ENCODE data around the gene NTRK2. TPM values are rescaled to one million over a fixed set of nuclear protein-coding genes. Genes with fewer than 3 reads are reported as not detected.

NTRK2 gene
- polyA plus RNA-seq, 1 donor, result 1.2 TPM

- no peaks in the 10 kb centered on the region for H3K4me1 ChIP-seq (ENCODE audit: control insufficient read depth, insufficient read depth, low read length)
- no CpG with 5 or more reads among the region's 8 CpGs for whole genome bisulfite sequencing (ENCODE audit: insufficient coverage, low lambda C conversion rate)
- no peak overlapping the region for H3K27ac ChIP-seq (ENCODE audit: low read length)
- DNase-seq, result no peak
- H3K27me3 ChIP-seq (ENCODE audit: control insufficient read depth, insufficient read depth, low read length), result no peaks in the 10 kb centered on the region
- H3K9me3 ChIP-seq (ENCODE audit: control insufficient read depth, low read depth, low read length), result no peaks in the 10 kb centered on the region
- H3K36me3 ChIP-seq (ENCODE audit: control insufficient read depth, insufficient read depth, low read length), result no peaks in the 10 kb centered on the region
- H3K4me3 ChIP-seq (ENCODE audit: low read length), result no peak overlapping the region
Observed at GRCh38 chr9:84829471-84829870, 159.9 kb downstream of the NTRK2 start.

- WGBS (ENCODE audit: insufficient coverage, low lambda C conversion rate), result 100% methylated on average over 1 of the region's 6 CpGs
- no peak overlapping the region for H3K27ac ChIP-seq (ENCODE audit: low read length)
- H3K4me1 ChIP-seq (ENCODE audit: control insufficient read depth, insufficient read depth, low read length), result no peaks in the 10 kb centered on the region
Observed at GRCh38 chr9:84829997-84830696, 160.6 kb downstream of the NTRK2 start.

DNA sequence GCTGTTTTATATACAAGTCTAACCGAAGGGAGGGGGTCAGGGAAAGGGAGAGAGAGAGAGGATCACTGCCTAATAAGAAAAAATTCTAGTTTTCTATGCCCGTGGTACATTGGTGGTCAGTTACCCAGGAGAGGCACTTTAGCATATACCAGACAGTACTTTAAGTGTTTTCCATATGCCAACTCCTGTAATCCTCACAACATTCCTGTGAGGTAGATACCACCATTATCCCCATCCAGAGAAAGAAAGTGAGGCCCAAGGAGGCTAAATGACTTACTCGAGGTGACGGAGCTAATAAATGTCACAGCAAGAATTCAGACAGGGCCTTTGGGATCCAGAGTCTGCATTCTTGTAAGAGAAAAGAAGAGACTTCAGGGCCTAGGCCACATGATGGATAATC is 161.8 kb downstream of the NTRK2 start:
- DNase-seq, result no peak
- Histone ChIP-seq H3K4me1 (ENCODE audit: control insufficient read depth, insufficient read depth, low read length) (no peaks in the 10 kb centered on the region), H3K27me3 (ENCODE audit: control insufficient read depth, insufficient read depth, low read length) (no peaks in the 10 kb centered on the region), H3K9me3 (ENCODE audit: control insufficient read depth, low read depth, low read length) (no peaks in the 10 kb centered on the region), H3K27ac (ENCODE audit: low read length) (no peak overlapping the region), H3K4me3 (ENCODE audit: low read length) (no peak overlapping the region), H3K36me3 (ENCODE audit: control insufficient read depth, insufficient read depth, low read length) (no peaks in the 10 kb centered on the region)
- WGBS (ENCODE audit: insufficient coverage, low lambda C conversion rate), result no CpG with 5 or more reads among the region's 4 CpGs

More at GRCh38 chr9:84829997-84830696, 160.6 kb downstream of the NTRK2 start:
- no peaks in the 10 kb centered on the region for H3K9me3 ChIP-seq (ENCODE audit: control insufficient read depth, low read depth, low read length)
- DNase-seq, result no peak
- no peak overlapping the region for H3K4me3 ChIP-seq (ENCODE audit: low read length)
- no peaks in the 10 kb centered on the region for H3K27me3 ChIP-seq (ENCODE audit: control insufficient read depth, insufficient read depth, low read length)
- H3K36me3 ChIP-seq (ENCODE audit: control insufficient read depth, insufficient read depth, low read length), result no peaks in the 10 kb centered on the region

GRCh38 chr9:84832453-84832852 is 162.9 kb downstream of the NTRK2 start:
- Histone ChIP-seq H3K9me3 (ENCODE audit: control insufficient read depth, low read depth, low read length) (no peaks in the 10 kb centered on the region), H3K36me3 (ENCODE audit: control insufficient read depth, insufficient read depth, low read length) (no peaks in the 10 kb centered on the region), H3K4me3 (ENCODE audit: low read length) (no peak overlapping the region), H3K27me3 (ENCODE audit: control insufficient read depth, insufficient read depth, low read length) (no peaks in the 10 kb centered on the region), H3K4me1 (ENCODE audit: control insufficient read depth, insufficient read depth, low read length) (no peaks in the 10 kb centered on the region), H3K27ac (ENCODE audit: low read length) (no peak overlapping the region)
- no peak for DNase-seq
- 71% methylated on average over 1 of the region's 10 CpGs for WGBS (ENCODE audit: insufficient coverage, low lambda C conversion rate)

DNA sequence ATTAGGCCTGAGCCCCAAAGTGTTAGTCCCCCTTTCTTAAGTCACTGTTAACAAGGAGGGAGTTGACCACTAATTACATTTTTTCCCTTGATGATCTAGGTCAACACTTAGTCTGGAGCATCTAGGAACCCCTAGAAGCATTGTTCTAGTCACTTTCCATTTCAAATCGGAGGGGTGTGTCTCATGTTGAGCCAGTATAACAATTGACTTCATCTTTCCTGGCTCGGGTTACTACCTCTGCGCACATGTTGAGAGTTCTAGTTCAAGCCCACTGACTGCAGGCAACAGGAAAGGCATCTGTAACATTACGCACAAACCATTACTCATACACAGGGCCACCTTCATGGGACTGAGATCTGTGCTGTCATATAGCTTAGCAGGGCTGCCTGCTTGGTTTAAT is 164.9 kb downstream of the NTRK2 start:
- Histone ChIP-seq H3K9me3 (ENCODE audit: control insufficient read depth, low read depth, low read length) (no peaks in the 10 kb centered on the region), H3K36me3 (ENCODE audit: control insufficient read depth, insufficient read depth, low read length) (no peaks in the 10 kb centered on the region), H3K27me3 (ENCODE audit: control insufficient read depth, insufficient read depth, low read length) (no peaks in the 10 kb centered on the region), H3K4me1 (ENCODE audit: control insufficient read depth, insufficient read depth, low read length) (no peaks in the 10 kb centered on the region), H3K4me3 (ENCODE audit: low read length) (no peak overlapping the region), H3K27ac (ENCODE audit: low read length) (no peak overlapping the region)
- no peak for DNase-seq
- WGBS (ENCODE audit: insufficient coverage, low lambda C conversion rate), result no CpG with 5 or more reads among the region's 4 CpGs

DNA sequence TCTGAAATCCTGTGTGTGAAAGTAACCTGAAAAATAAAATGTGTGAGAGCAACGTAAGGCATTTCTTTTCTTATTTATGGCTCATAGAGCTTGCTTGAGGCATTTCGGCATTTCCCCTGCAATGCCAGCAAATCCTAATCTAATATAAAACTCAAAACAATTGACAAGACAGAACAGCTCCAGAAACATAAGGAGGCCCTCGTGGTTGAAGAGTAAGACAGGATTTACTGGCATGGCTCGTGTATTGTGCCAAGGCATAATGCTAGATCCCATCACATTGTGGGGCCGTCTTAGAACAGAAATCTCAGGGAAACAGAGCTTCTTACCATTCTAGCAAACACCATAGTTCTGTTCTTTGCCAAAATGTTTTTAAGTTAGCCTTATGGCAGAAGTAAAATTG is 166.2 kb downstream of the NTRK2 start:
- no CpG with 5 or more reads among the region's 5 CpGs for WGBS (ENCODE audit: insufficient coverage, low lambda C conversion rate)
- Histone ChIP-seq H3K4me1 (ENCODE audit: control insufficient read depth, insufficient read depth, low read length) (no peaks in the 10 kb centered on the region), H3K27ac (ENCODE audit: low read length) (no peak overlapping the region), H3K27me3 (ENCODE audit: control insufficient read depth, insufficient read depth, low read length) (no peaks in the 10 kb centered on the region), H3K36me3 (ENCODE audit: control insufficient read depth, insufficient read depth, low read length) (no peaks in the 10 kb centered on the region), H3K4me3 (ENCODE audit: low read length) (no peak overlapping the region), H3K9me3 (ENCODE audit: control insufficient read depth, low read depth, low read length) (no peaks in the 10 kb centered on the region)
- no peak for DNase-seq

DNA sequence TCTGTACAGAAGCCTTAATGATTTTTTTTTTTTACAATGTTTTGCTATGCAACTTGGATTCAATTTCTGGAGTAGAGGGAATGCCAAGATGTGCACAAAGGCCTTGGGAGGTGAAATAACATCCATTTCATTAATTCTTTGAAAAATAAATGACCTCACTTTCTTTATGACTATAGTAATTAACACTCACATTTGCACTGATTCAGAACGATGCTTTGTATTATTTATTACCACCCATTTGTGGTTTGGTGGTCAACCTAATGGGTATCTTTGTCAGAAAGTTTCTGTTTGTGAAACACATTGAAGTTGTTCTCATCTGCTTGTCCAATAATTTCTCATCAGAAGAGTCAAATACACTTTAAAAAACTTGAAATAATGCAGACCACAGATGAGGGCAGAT is 169.3 kb downstream of the NTRK2 start:
- Histone ChIP-seq H3K4me1 (ENCODE audit: control insufficient read depth, insufficient read depth, low read length) (no peaks in the 10 kb centered on the region), H3K9me3 (ENCODE audit: control insufficient read depth, low read depth, low read length) (no peaks in the 10 kb centered on the region), H3K36me3 (ENCODE audit: control insufficient read depth, insufficient read depth, low read length) (no peaks in the 10 kb centered on the region), H3K27me3 (ENCODE audit: control insufficient read depth, insufficient read depth, low read length) (no peaks in the 10 kb centered on the region), H3K27ac (ENCODE audit: low read length) (no peak overlapping the region), H3K4me3 (ENCODE audit: low read length) (no peak overlapping the region)
- no CpG with 5 or more reads among the region's 1 CpG for WGBS (ENCODE audit: insufficient coverage, low lambda C conversion rate)
- no peak for DNase-seq

DNA sequence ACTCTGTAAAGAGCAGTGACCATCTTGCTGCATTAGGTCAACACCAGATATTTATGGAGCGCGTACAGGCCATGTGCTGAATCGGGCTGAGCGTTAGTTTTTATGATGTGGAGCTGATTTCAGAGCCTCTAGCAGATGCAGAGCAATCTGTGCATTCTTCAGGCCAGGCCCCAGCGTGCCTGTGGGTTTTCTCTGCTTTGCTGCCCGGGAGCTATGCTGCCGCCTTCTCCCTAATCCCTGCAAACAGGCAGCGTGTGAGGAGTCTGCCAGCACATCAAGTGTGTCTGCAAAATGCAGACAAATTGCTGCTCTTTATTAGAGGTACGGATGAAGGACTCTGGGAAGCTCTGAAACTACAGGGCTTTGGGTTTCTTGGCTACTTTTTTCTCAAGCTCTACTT is 170.0 kb downstream of the NTRK2 start:
- no CpG with 5 or more reads among the region's 9 CpGs for WGBS (ENCODE audit: insufficient coverage, low lambda C conversion rate)
- Histone ChIP-seq H3K4me1 (ENCODE audit: control insufficient read depth, insufficient read depth, low read length) (no peaks in the 10 kb centered on the region), H3K27ac (ENCODE audit: low read length) (no peak overlapping the region), H3K9me3 (ENCODE audit: control insufficient read depth, low read depth, low read length) (no peaks in the 10 kb centered on the region), H3K4me3 (ENCODE audit: low read length) (no peak overlapping the region), H3K36me3 (ENCODE audit: control insufficient read depth, insufficient read depth, low read length) (no peaks in the 10 kb centered on the region), H3K27me3 (ENCODE audit: control insufficient read depth, insufficient read depth, low read length) (no peaks in the 10 kb centered on the region)
- no peak for DNase-seq

- no peaks in the 10 kb centered on the region for H3K27me3 ChIP-seq (ENCODE audit: control insufficient read depth, insufficient read depth, low read length)
- H3K27ac ChIP-seq (ENCODE audit: low read length), result no peak overlapping the region
- no peaks in the 10 kb centered on the region for H3K4me1 ChIP-seq (ENCODE audit: control insufficient read depth, insufficient read depth, low read length)
- no peaks in the 10 kb centered on the region for H3K36me3 ChIP-seq (ENCODE audit: control insufficient read depth, insufficient read depth, low read length)
- no peaks in the 10 kb centered on the region for H3K9me3 ChIP-seq (ENCODE audit: control insufficient read depth, low read depth, low read length)
- no peak overlapping the region for H3K4me3 ChIP-seq (ENCODE audit: low read length)
- no CpG with 5 or more reads among the region's 5 CpGs for WGBS (ENCODE audit: insufficient coverage, low lambda C conversion rate)
- DNase-seq, result no peak
Observed at GRCh38 chr9:84841931-84842330, 172.4 kb downstream of the NTRK2 start.

- no peak for DNase-seq
- H3K4me3 ChIP-seq (ENCODE audit: low read length), result no peak overlapping the region
- peaks cover 3% of the 10 kb centered on the region for H3K9me3 ChIP-seq (ENCODE audit: control insufficient read depth, low read depth, low read length)
- H3K27me3 ChIP-seq (ENCODE audit: control insufficient read depth, insufficient read depth, low read length), result no peaks in the 10 kb centered on the region
- H3K36me3 ChIP-seq (ENCODE audit: control insufficient read depth, insufficient read depth, low read length), result no peaks in the 10 kb centered on the region
- H3K27ac ChIP-seq (ENCODE audit: low read length), result no peak overlapping the region
- H3K4me1 ChIP-seq (ENCODE audit: control insufficient read depth, insufficient read depth, low read length), result no peaks in the 10 kb centered on the region
- no CpG with 5 or more reads among the region's 5 CpGs for WGBS (ENCODE audit: insufficient coverage, low lambda C conversion rate)
Observed at GRCh38 chr9:84843175-84843824, 173.8 kb downstream of the NTRK2 start.
